ENCODE measurements around the gene NONO.
"Not testable (repeated sequence)": the region's sequence is repeated elsewhere in the genome, so short reads cannot be mapped to it uniquely, and the experiment has no call there.

The NONO gene

GRCh38 chrX:71283403-71284143, at the start of gene NONO:
TSS of gene NONO (plus strand) at chrX:71283635. CDS start at chrX:71290638, 7,003 bp downstream.
- DNase-seq: peak; percentile 92

DNA sequence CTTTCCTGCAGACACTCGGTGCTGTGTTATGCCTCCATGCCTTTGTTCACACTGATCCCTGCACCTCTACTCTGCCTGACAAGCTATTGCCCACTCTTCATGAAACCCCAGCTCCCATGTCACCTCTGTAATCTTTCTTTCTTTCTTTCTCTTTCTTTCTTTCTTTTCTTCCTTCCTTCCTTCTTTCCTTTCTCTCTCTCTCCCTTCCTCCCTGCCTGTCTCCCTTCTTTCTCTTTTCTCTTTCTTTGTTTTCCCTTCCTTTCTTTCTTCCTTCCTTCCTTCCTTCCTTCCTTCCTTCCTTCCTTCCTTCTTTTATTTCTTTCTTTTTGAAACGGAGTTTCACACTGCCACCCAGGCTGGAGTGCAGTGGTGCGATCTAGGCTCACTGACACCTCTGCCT, 48.0 kb upstream of the NONO start:
- DNase-seq: no peak

- no peak for DNase-seq
Observed at GRCh38 chrX:71236836-71237235, 46.6 kb upstream of the NONO start.

DNA sequence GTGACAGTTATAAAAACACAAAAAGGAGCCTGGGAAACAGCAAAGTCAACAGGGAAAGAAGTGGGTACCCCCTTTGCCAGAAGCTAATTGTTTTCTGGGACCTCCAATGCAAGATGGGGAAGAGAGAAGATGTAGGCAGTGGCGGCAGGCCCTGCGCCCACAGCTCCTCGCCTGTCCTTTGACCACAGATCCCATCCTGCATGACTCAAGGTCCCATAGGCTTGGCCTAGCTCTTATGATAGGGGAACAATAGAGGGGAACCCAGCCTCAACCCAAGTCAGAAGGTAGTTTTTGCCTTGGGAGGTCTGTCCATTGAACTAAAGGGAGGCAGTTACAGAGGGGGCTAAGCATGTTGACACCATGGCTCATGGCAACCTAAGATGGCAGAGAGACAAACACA, 43.7 kb upstream of the NONO start:
- DNase-seq: no peak

DNA sequence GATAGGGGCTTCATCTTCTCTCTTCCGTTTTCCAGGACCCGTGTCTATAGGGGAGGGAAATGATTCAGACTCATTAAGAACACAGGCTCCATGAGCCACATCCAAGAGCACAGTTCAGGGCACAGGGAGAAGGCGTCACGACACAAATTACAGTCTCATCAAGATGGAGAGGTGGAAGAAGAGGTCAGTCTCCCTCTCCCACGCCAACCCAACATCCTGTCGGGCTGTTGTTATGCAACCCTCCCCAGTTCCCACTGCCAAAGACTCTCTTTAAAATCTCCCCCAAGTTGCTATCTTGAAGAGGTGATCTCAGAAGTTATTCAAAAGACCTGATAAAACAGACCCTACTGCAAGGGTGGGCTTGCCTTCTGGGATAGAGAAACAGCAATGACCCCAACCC, 42.1 kb upstream of the NONO start:
- DNase-seq: no peak

GRCh38 chrX:71244359-71245128, 38.9 kb upstream of the NONO start:
- DNase-seq: no peak

DNA sequence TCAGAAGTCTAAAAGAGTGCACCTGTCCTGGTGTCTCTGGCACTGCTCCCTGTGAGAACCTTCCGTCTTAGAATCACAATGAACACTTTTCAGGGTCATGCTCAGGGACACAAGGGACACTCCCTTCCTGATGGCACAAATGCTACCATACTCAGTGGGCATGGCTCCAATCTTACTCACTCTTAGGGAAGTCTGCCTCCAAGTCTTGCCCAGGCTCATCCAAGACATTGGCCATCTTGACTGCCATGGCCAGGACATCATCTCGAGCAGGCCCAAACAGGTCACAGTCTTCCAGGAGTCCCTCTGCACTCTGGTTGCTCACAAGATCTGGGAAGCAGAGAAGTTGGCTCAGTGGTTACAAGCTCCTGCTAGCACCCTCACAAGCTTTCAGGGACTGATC, 38.3 kb upstream of the NONO start:
- no peak for DNase-seq

- no peak for DNase-seq
Observed at GRCh38 chrX:71250841-71251240, 32.6 kb upstream of the NONO start.

- no peak for DNase-seq
Observed at GRCh38 chrX:71251466-71251973, 31.9 kb upstream of the NONO start.

DNA sequence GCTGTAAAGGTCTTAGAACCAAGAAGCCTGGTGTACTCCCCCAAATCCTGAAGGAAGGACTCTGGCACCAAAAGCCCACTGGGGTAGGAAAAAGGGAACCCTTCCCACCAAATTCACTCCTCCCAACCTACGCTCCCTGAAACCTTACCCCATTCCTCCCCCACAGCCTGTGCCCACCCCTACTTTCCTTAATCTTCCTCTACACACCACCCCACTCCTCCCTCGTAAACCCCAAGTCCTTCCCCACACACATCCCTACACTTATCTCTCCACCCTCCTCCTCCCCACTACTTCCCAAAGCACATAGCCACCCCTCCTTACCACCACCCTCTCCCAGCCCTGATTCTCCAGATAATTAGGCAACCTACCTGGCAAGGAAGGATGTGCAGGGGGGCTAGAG, 31.2 kb upstream of the NONO start:
- DNase-seq: no peak

GRCh38 chrX:71253253-71254091, 30.0 kb upstream of the NONO start:
- peak; percentile 79 for DNase-seq

DNA sequence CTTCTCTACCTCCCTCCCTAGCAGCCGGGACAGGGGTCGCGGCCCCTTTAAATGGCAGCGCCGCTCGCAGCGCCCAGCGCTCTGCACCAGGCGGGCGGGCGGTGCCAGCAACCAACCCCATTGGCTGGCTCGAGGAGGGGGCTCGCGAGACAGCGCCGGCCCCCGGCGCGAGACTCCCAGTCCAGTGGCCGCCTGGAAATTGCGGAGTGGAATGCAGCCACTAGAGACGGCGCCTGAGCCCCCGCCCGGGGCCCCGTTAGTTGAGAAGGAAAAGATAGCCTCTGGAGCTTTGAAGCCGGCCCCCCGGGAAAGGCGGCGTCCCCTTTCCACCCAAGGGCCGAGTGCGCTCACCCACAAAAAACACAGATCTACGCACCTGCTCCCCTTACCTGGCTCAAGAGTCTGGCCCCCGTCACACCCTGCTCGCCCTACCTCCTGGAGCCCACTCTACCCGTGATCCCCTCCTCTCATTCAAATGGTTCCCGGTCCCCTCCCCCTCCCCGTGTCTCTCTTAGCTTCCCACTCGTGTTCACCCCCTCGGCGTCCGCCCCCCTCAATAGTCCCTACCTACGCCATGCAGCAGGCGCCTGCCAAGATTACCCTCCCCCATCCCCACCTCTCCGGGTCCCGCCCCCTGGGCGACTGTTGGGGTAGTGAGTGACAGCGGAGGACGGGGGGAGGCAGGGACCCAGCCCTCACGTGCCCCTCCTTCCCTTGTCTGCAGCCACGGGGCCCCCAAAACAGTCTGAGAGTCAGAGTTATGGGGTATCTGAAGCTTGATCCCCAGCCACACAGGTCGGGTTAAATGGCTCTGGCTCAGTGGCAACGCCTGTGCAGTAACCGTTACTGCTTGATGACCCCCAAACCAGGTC, 29.1 kb upstream of the NONO start, which contains the start of gene ZMYM3:
ZMYM3 (minus strand) TSS at position 49 of the 872 bp plus-strand sequence. CDS start 885 bp downstream, outside the sequence.
- peak; percentile 91 for DNase-seq

DNA sequence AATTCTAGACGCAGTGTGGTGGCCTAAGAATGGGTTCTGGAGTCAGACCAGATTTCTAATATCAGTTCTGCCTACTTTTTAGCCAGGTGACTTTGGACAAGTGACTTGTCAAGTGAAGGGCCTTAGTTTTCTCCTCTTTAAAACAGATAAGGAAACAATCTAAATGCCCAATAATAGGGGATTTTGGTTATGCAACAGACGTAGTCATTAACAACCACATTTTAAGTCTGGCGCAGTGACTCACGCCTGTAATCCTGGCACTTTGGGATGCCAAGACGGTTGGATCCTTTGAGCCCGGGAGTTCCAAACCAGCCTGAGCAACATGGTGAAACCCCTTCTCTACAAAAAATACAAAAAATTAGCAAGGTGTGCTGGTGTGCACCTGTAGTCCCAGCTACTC, 27.4 kb upstream of the NONO start:
- no peak for DNase-seq

GRCh38 chrX:71256856-71257255, 26.6 kb upstream of the NONO start:
- no peak for DNase-seq

- DNase-seq: not testable (repeated sequence)
Observed at GRCh38 chrX:71268624-71269023, 14.8 kb upstream of the NONO start.

GRCh38 chrX:71269801-71270395, 13.5 kb upstream of the NONO start:
- DNase-seq: no peak

DNA sequence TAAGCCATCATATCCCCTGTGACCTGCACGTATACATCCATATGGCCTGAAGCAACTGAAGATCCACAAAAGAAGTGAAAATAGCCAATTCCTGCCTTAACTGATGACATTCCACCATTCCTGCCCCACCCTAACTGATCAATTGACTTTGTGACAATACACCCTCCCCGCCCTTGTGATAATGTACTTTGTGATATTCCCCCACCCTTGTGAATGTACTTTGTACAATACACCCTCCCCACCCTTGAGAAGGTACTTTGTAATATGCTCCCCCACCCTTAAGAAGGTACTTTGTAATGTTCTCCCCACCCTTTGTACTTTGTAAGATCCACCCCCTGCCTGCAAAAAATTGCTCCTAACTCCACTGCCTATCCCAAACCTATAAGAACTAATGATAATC, 11.1 kb upstream of the NONO start:
- not testable (repeated sequence) for DNase-seq

- not testable (repeated sequence) for DNase-seq
Observed at GRCh38 chrX:71281300-71281699, 2.1 kb upstream of the NONO start.

DNA sequence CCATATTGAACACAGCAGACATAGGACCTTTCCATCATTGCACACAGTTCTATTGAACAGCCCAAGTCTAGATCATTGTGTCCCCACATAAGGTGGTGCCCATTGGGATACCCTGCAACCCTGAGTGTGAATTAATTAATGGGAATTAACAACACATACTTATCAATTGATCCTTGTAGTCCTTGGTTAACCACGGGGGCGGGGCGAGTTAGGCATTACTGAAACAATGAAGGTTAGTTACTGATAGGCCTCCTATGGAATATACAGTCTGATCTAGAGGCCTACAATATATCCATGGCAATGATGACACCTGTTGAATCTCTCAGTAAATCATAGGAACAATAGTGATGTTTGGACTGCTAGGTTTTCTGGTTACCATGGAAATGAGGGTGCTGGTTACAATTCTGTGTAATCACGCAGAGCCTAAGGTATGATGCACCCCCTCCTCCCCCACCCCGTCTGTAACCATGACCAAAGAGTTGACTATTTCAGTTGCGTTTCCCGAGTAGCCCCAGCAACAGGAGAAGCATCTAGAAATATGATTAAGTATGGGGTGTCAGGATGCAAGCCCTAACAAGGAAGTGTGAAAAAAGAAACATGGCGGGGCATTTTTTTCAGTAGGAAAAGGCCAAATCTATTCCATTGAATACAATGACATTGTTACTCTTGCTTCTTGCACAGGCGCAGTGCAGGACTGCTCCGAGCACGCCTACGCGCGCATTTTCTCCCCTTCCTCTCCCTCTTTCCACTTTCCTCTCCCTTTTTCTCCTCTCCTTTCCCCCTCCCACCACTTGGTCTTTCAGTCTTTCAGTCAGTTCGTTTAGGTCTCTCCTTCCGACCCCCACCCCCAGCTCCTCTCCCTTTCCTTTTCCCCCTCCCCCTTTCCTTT, 677 bp upstream of the NONO start:
- DNase-seq: no peak

DNA sequence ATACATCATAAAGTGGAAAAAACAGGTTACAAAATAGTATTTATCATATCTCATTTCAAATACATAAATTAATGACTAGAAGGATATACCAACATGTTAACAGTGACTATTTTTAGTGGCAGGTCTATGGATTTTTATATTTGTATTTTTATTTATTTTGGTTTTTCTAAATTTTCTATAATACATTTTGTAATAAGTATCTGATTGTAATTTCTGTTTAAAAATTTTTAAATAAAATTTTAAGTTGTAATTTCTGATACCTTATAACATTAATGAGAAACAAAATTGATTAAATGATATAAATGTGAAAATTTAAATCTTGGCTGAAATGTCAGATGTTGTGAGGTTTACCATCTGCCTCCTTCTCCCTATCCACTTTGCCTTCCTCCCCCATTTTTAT, 2.5 kb downstream of the NONO start:
- DNase-seq: no peak

DNA sequence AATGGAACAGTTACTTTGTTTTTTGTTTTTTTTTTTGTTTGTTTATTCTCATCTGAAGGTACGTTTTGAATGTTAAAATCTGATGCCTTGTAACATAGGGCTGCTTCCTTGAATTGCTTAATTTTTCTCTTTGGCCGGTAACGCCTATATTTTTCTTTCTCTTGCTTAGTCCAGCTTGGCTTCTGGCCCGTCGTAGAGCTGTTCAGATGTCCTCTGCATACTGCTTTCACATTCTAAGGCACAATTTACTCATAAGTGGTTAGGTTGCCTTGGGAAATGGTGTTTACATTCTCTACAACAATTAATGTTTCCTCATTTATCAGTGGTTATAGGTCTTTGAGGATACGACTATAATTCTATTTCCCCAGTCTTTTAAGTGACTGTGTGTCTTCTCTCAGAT, 7.9 kb downstream of the NONO start:
- no peak for DNase-seq
